Right hindlimb (tissue), 1 donor: Measurements from ENCODE around the gene ESPL1.
A peak's percentile ranks its signal among the peaks of the same experiment; 100 is the strongest.
"Not testable (repeated sequence)": the region's sequence is repeated elsewhere in the genome, so short reads cannot be mapped to it uniquely, and the experiment has no call there.

Source experiments
- DNase-seq: peaks from one replicate; pipeline ENCODE4 v3.0.0-alpha.2; 2018

ESPL1 gene

DNA sequence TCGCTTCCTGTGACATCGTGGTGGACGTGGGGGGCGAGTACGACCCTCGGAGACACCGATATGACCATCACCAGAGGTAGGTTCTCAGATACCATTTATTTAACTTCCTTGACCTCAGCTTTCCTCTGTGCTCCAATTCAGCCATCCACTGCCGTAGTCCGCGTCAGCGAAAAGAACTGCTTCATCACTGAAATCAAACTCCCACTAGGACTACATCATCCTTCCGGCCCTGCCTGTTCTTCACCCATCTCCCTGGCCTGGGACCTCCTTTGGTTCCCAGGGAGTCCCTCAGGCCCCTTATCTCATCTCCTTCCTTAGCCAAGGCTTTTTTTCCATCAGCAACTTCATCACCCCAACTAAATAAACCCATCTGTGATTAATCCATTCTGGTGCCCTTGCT lies 32.1 kb downstream of the ESPL1 start:
- no peak for DNase-seq

DNA sequence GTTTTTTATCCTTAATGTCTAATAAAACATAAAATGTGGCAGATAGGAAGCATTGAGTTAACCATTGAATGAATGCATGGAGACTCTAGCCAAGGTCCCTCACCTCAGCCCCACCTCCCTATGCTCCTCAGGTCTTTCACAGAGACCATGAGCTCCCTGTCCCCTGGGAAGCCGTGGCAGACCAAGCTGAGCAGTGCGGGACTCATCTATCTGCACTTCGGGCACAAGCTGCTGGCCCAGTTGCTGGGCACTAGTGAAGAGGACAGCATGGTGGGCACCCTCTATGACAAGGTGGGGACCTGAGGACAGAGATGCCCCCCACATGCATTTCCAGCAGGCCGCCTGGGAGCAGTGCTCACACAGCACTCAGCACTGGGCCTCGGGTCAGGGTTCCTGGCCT lies 34.8 kb downstream of the ESPL1 start:
- no peak for DNase-seq

DNA sequence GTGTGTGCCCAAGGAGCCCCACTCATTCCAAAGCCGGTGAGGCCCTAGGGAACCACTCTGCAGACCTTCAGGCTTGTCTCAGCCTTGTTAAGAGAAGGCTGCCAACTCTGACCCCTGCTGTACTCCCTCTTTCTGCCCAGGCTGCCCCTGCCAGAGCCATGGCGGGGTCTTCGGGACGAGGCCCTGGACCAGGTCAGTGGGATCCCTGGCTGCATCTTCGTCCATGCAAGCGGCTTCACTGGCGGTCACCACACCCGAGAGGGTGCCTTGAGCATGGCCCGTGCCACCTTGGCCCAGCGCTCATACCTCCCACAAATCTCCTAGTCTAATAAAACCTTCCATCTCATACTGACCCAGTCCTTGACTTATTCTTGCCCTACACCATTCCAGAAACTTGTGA lies 38.7 kb downstream of the ESPL1 start:
- no peak for DNase-seq

DNA sequence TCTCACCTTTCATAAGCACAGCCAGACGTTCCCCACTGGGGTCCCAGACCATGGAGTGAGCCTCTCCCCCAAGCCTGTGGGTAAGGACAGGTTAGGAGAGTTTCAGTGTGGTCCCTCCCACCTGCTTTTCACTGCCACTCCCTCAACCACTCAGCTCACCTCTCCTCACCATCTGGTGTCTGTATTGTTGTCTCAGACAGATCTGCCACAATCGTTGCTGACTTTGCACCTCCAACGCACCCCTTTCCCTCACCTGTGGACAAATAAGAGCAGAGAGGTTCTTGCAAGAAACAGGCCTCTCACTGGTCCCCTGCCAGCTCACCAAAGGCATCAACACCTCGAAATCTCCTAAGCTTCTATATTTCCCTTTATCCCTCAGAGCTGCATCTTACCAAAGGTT lies 40.2 kb downstream of the ESPL1 start:
- no peak for DNase-seq

DNA sequence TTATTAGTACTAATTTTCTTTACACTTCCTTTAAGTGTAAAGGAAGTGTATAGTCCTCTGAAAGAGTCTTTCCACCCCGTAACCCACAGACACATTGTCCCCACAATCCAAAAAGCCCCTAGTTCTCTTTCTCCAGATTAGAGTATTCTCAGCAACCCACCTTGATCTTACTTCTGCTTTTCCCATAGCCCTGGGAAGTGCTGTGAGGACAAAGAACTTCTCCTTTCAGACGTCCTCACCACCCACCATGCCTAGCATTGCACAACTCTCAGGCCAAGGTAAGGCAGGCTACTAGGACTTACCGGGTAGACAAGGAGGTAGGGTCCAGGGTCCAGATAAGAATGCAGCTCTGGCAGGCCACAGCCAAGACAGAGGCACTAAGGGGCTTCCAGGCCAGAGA lies 45.9 kb downstream of the ESPL1 start:
- DNase-seq: no peak

DNA sequence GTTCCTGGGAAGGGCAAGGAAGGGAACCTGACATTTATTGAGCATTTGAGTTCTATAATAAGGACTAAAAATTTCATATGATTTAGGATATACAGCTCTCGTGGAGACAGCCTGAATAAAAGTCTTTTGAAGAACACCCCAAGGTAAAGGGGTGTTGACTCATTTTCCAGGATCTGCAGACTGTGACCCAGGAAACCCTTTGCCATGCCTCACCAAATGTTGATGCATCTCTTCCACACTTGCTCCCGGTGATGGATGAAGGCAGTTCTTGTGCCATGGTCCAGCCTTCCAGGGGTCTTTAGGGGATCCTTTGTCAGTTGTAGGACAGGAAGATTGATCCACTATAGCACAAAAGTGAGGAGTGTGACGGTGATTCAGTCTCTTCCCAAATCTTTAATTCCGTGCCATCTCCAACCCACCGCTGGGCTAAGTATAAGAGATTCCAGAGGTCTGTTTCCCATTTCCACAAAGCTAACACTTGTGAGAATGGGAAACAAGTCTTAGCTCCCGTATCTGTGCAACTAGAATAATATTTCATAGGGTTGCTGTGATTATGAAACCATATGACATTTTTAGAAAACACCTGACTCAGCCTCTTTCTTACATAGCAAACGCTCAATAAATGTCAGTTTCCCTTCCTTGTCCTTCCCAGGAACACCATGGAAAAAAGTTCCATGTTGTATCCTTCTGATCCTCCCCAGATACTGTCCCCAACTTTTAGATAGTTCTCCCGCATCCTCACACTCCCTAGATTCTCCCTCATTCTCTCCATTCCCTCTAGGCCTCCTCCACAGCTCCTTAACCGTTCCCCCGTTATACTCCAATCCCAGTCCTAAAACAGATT lies 52.5 kb downstream of the ESPL1 start:
- no peak for DNase-seq

DNA sequence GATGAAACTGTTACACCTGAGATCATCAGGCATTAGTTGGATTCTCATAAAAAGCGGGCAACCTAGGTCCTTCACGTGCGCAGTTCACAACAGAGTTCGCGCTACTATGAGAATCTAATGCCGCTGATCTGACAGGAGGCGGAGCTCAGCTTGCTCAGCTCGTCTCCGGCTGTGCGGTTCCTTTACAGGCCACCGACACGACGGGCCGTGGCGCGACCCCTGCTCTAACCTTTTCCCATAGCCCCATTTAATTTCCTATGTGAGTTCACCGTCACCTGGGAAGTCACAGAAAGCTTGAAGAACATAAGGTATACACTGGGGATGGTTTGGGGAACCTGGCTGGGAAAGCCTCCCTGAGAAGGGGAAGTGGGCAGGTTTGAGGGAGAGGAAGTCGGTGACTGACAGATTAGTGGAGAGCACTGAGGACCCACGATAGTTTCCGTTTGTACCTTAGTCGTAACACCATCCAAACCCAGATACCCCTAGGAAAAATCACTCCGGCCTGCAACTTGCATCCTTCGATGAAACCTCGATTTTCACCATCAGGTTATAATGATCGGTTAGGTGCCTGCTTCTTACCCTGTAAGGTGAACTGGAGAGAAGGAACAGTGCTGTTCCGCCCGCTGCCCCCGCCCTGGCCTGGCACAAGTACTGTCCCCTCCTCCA lies 56.1 kb downstream of the ESPL1 start:
- DNase-seq: no peak

DNA sequence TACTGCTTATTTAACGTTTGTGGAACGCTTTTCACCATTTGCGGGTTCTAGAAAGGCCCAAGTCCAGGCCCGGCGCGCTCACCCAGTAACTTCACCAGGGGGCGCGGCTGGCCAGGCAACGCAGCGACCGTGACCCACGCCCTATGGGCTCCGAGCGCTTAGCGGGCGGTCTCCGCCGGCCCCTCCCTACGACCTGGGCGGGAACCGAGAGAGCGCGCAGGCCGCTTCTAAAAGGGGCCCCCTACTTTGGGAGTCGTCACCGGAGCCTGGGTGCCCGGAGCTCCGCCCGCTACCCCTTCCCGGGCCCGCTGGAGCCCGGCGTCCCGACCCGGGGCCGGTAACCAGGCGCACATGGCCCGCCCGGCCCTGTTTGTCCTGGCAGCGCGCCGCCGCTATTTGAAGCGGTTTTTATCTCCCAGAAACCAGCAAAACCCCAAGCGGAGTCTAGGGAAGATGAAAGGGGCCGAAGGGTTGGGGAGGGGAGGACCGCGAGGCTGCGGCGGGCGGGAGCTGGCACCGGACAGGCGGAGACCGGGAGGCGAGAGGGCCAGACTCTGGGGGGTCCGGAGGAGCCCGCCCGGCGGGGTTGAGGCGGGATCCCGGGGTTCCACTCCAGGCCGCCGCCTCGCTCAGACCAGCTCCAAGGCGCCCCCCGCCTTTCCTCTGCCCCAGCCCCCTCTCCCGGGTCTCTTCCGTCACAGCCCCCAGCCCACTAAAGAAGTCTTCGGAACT lies 56.8 kb downstream of the ESPL1 start:
- DNase-seq: peak; percentile 95

DNA sequence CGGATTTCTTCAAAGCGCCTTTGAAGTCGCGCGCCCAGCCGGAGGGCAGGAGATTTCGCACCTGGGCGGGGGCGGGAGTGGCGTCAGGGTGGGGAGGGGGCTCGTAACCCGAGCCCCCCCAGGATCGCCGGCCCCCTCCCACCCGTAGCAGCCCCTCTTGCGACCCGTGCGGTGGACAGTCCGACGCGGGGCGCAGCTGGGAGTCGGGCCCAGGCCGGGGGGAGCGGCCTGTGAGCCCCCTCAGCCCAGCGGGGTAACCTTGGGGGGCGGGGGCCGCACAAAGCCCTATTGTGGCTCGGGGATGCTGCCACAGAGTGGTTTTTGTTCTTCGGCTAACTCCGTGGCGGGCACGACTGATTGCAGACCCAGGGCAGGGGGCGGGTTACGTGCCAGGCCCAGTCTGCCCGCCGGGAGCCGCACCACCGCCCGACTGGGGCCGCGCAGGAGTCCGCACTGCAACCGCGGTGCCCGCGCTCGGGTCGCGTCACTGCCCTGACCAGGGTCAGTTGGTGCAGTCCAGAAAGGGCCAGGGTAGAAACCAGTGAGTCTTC lies 57.5 kb downstream of the ESPL1 start:
- peak; percentile 69 for DNase-seq

DNA sequence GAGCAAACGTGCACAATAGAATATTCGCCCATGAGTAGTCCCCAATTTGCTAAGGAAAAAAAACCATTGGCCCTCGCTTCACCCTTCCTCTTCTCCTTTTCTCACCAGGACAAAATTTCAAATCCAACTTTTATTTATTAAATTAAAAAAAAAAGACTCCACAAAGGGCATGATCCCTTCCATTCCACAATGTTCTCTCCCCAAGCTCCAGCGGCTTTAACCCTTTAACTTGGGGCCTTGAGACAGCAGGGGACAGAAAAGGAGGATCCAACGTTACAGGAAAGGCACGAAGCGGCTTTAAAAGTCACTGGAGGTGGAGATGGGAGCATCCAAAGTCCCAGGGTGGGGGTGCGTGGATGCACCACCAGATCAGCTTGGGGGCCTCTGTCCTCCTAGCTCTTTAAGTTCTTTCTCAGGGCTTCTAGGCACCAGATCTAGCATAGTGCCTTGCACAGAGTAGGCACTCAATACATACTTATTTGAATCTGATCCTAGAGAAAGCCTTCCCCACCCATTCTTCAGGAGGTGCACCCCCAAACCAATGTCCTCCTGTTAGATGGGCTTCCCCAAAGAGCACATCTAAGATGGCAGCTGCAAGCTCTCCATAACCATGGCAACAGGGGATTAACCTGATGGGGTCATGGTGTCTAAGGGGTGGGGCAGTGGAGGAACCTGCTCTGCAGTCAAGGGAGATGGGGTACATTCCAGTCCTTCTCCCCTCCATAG lies 58.5 kb downstream of the ESPL1 start:
- no peak for DNase-seq

DNA sequence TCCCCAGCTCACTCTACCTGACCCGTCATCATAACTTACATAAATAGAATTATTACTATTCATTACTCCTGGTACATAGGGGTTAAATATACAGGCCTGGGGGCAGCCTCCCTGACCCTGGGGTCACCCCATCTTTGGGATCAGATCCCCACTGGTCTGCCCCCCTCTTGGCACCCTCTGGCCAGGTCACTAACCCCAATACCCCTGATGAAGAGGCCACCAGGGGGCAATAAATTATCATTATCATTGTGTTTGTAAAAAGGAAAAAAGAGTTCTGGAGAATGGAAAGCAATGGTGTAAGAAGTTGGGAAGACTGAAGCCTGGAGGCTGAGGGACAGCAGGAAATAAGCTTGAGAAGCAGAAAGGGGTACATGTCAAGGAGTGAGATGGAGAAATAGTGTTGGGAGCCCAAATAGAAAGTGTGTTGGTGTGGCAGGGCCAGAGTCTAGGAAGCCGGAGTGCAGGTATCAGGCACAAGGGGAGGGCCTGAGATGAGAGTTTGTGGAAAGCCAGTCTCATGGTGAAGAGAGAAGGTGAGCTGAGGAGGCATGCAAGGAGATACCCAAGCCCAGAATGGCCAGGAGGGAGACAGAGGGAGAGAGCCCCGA lies 59.4 kb downstream of the ESPL1 start:
- no peak for DNase-seq

DNA sequence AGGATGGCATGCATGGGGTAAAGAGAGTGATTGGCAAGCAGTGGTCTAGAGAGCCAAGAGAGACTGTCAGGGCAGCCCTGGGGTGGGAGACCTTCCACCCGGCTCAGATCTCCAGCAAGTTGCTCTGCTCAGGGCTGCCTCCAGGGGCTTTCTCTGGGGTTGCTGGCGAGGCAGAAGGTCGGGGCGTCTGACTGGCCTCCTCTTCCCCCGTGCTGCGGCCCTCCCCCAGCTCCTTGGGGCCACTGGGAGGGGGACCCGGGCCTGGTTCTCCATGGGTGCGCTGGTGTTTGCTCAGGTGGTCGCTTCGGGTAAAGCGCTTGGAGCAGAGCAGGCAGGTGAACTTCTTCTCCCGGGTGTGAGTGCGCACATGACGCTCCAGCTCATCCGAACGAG lies 59.9 kb downstream of the ESPL1 start:
- no peak for DNase-seq

DNA sequence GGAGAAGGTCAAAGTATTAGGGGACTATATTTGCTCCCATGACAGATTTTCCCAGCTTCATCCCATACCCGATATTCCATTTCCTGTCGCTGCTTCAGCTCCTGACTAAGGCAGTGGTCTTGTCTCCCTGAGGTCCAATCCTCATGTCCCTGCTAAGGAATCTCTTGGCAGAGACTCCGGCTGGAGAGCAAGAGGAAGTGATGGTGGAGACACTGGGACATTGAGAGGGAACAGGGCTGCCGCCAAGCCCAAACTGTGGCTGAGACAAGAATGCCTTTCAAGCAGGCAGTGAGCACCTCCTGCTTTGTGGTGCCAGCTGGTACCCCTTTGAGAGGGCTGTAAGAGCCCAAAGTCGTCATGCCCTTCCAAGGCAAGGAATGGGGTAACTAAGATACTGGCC lies 62.6 kb downstream of the ESPL1 start:
- no peak for DNase-seq

DNA sequence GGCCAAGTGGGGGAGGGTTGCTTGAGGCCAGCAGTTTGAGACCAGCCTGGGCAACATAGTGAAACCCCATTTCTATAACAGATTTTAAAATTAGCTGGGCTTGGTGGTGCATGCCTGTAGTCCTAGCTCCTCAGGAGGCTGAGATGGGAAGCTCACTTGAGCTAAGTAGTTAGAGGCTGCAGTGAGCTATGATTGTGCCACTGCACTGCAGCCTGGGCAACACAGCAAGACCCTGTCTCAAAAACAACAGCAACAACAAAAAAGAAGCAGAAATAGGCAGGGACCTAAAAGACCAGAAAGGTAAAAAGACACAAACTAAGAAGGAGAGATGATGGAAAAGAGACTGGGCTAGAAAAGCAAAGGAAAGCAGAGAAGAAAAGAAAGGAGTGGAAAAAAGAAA lies 64.2 kb downstream of the ESPL1 start:
- not testable (repeated sequence) for DNase-seq

DNA sequence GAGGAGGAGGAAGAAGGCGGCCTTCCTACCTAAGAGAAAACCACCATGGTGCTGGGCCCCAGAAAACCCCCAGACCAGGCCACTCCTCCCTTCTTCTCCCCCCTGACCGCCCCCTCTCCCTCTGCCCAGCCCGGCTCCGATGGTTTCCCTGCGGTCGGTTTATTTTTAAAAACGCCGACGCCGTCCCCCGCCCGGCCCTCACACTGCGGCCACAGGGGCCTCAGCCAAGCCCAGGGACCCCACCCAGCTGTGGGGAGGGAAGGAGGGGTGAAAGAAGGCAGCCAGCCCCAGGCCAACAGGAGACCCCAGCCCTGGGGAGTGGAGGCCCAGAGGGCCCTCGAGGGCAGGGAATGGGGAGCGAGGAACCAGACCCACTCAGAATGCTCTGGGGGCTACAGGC lies 64.6 kb downstream of the ESPL1 start:
- peak; percentile 50 for DNase-seq

DNA sequence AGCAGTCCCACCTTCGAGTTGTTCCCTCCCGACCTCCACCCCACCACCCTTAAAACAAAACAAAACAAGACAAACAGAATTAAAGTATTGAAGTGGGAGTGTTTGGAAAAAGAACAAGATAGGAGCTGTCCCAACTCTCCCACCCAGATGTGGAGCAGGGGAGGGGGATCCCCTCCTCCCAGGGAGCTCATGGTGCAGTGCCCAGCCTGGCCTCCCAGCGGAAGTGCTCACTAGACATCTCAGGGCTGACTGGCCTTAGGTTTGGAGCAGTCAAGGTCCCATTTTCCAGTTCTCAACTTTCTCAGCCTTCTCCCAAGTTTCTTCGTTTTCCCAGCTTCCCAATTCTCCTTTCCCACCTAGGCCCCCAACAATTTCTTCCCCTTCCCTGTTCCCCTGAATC lies 65.2 kb downstream of the ESPL1 start:
- no peak for DNase-seq

DNA sequence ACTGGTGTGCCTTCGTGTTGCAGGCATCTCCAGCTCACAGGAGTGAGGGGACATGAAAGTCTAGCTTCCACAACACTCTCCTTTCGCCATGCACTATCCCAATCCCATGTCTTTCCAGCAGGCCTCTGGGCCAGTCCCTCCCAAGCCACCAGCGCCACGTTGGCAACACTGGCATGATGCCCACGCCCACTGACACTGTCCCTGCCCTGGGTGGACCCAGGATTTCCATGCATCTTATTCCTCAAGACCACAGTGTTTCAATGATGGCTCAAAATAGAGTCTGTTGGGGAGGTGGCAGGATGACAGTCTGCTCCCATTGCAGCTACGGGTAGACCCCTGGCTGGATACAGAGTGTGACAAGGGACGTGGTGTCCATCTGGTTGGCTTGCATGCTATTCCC lies 65.7 kb downstream of the ESPL1 start:
- DNase-seq: no peak

DNA sequence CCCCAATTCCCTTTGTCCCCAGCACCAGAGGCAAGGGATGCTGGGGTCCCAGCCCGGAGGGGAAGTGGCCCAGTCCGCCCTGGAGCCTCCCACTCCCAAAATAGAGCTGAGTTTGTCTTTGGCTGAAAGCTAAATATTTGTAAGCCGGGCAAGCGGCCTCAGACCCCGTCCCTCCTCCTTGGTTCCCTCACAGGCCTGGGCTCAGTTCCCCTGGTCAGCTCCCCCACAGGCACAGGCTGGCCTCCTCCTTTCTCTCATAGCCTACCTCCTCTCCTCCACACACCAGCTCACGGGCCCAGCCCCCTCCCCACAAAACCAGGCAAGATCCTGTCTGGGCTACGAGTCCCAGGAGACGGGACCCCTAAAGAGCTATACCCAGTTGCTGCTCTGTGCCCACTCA lies 66.7 kb downstream of the ESPL1 start:
- DNase-seq: no peak

DNA sequence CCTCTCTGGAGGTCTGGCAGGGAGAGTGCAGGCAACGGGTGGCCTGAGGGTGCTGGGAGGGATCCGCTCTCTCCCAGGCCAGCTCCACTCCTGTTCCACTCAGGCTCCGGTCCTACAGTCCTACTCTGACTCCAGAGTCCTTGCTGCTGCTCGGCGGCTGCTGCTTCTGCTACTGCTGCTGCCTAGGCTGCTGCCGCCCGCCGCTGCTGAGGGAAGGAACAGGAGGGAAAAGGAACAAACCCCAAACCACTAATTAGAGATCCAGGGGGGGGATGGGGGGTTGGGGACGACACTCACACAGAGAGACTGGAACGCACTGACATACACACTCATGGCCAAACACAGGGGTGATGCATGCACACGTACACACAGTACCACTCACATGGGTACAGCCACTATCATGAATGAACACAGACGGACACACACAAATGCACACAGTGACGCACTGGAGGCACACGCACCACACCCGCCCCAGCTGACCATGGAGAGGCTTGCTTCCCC lies 68.1 kb downstream of the ESPL1 start, which contains the start of gene SP7:
Gene SP7, minus strand, starts transcription at position 174 of the 501 bp plus-strand sequence. CDS start 708 bp downstream, outside the sequence.
- peak; percentile 61 for DNase-seq

DNA sequence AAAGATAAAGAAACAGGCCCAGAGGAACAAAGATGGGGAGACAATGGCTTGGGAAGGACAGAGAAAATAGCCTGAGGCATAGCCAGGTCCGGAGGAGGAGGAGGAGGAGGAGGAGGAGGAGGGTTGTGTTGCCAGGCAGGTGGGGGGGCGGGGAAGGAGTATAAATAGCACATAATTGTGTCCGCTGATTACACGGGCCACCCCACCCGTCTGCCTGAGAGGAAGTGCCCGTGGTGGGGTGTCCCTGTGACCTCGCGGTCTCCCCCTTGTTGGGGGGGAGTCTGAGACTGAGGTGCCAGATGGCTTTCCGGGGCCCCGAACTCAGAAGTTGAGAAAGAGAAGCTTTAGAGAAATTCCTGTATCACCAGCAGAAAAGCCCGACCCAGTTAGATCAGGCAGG lies 69.9 kb downstream of the ESPL1 start:
- DNase-seq: no peak

DNA sequence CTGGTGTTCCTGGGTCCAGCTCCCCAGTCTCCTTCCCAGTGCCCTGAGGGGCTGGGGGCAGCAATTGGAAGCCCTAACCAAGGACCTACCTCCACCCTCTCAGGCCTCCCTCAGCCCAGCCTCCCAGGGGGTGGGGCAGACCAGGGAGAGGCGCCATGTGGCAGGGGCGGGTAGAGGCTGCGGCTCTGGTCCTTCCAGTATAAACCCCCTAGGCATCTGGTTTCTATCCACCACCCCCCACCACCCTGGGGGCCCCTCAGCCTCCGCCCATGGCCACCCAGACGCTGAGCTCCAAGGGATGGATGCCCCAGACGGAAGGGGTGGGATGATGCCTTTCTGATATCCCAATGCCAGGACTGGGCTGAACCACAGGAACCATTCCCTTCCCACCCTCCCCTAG lies 70.8 kb downstream of the ESPL1 start:
- peak; percentile 55 for DNase-seq

DNA sequence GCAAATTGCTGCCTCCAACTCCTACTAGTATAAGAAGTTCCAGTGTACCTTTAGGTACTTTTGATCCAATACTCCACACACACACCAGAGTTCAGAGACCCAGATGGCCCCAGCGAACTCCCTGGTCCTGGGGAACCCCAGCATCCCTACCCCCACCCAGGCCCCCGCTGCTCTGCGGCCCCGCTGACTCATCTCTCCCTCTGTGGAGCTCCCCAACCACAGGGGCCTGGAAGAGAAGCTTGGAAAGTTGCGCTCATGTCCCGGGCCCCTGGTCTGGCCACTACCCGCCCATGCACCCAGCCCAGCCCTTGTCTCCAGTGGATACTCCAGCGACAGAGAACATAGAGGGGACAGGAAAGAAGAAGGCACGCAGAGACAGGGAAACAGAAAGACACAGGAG lies 72.3 kb downstream of the ESPL1 start:
- no peak for DNase-seq
